WTC11 (cell line): ENCODE results near the gene KNSTRN.

Source experiments
- ATF2 ChIP-seq: sonication (generic); formaldehyde crosslinking; IDR thresholded peaks from 2 replicates; pipeline ENCODE4 v1.8.1; 2022; ENCODE audit warnings: low read depth, missing genetic modification reagents, borderline replicate concordance
- CTCF ChIP-seq: fragments of 200-600 bp; IDR thresholded peaks from 2 replicates; pipeline ENCODE4 v1.8.0; 2022; ENCODE audit warnings: antibody characterized with exemption
- E2F5 ChIP-seq: sonication (generic); formaldehyde crosslinking; IDR thresholded peaks from 2 replicates; pipeline ENCODE4 v1.8.1; 2022; ENCODE audit warnings: mild to moderate bottlenecking, moderate library complexity, missing genetic modification reagents
- FOXJ3 ChIP-seq: sonication (generic); formaldehyde crosslinking; IDR thresholded peaks from 2 replicates; pipeline ENCODE4 v1.9.0; 2021; ENCODE audit warnings: missing genetic modification reagents, mild to moderate bottlenecking, borderline replicate concordance
- FOXP4 ChIP-seq: sonication (generic); formaldehyde crosslinking; IDR thresholded peaks from 2 replicates; pipeline ENCODE4 v1.8.0; 2022; ENCODE audit warnings: mild to moderate bottlenecking, missing genetic modification reagents
- JUN ChIP-seq: sonication (generic); formaldehyde crosslinking; IDR thresholded peaks from 2 replicates; pipeline ENCODE4 v1.8.0; 2023; ENCODE audit warnings: mild to moderate bottlenecking, missing genetic modification reagents
- MLX ChIP-seq: sonication (generic); formaldehyde crosslinking; IDR thresholded peaks from 2 replicates; pipeline ENCODE4 v1.8.1; 2023; ENCODE audit warnings: mild to moderate bottlenecking, missing genetic modification reagents, moderate library complexity
- NFYB ChIP-seq: sonication (generic); formaldehyde crosslinking; conservative IDR thresholded peaks from 2 replicates; pipeline ENCODE4 v1.8.0; 2022; ENCODE audit warnings: low read depth, missing genetic modification reagents
- SP1 ChIP-seq: sonication (generic); formaldehyde crosslinking; conservative IDR thresholded peaks from 2 replicates; pipeline ENCODE4 v1.8.1; 2022; ENCODE audit warnings: missing genetic modification reagents

GRCh38 chr15:40380636-40381035, 1.9 kb upstream of the KNSTRN start:
- TF ChIP-seq FOXJ3 (CRISPR knock-in tag) (no peak), JUN (no peak), ATF2 (CRISPR knock-in tag) (no peak), SP1 (CRISPR knock-in tag) (no peak), FOXP4 (CRISPR knock-in tag) (no peak), CTCF (no peak), NFYB (no peak), MLX (CRISPR knock-in tag) (no peak), E2F5 (no peak)
